Stomach smooth muscle (tissue), 2 donors: ENCODE results near the gene RGS18.

ENCODE experiments used
- H3K27ac ChIP-seq: one replicate; pipeline ENCODE4 v1.7.0; 2013; ENCODE audit warnings: mild to moderate bottlenecking, low read length, inconsistent platforms
- H3K27me3 ChIP-seq, 2 donors: one replicate each; pipeline ENCODE4 v1.7.0; 2013; ENCODE audit warnings: low read length in 2 of 2; ENCODE audit not compliant: insufficient read depth in 2 of 2, control insufficient read depth in 1 of 2
- H3K36me3 ChIP-seq, 2 donors: one replicate each; pipeline ENCODE4 v1.7.0; 2013; ENCODE audit warnings: low read length in 2 of 2; ENCODE audit not compliant: control insufficient read depth in 2 of 2, insufficient read depth in 2 of 2
- H3K4me1 ChIP-seq: one replicate; pipeline ENCODE4 v1.7.0; 2013; ENCODE audit warnings: low read length; ENCODE audit not compliant: control insufficient read depth, insufficient read depth
- H3K4me3 ChIP-seq, 2 donors: one replicate each; pipeline ENCODE4 v1.7.0; 2013; ENCODE audit warnings: low read length in 2 of 2
- H3K9ac ChIP-seq, 2 donors: one replicate each; pipeline ENCODE4 v1.7.0; 2013; ENCODE audit warnings: low read length in 2 of 2, mild to moderate bottlenecking in 1 of 2
- H3K9me3 ChIP-seq, 2 donors: one replicate each; pipeline ENCODE4 v1.7.0; 2013; ENCODE audit warnings: low read length in 2 of 2; ENCODE audit not compliant: control insufficient read depth in 2 of 2
- donor health status: healthy.
- donor health status: Pancreatic carcinoma.

RGS18 gene

DNA sequence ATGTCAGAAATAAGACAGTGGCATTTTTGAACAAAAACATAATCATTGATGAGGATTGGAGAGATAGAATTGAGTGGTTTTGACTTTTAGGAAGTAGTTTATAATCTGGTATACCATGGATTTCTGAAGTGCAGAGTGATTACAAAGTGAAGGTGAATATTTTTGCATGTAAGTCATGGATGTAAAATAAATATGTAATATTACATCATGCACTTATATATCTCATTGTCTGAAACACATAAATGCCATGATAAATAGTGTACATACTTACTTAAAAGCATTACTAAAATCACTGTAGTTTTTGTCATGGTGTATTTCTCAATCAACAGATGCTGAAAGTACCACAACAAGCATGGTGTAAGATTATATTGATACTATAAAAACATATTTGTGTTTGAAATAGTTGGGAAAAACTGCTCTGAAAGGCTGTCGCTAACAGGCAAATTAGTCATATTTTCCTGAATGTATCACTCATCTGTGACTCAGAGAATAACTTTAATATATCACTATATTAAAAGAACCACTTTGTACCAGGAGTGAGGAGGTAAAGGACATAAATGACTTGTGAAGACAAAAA is 24.8 kb upstream of the RGS18 start:
- H3K4me1 ChIP-seq = no peaks in the 10 kb centered on the region
- H3K9ac ChIP-seq = no peak overlapping the region
- H3K9me3 ChIP-seq = no peaks in the 10 kb centered on the region
- no peak overlapping the region for H3K27ac ChIP-seq
- H3K27me3 ChIP-seq = no peaks in the 10 kb centered on the region
- H3K36me3 ChIP-seq = no peaks in the 10 kb centered on the region
- H3K4me3 ChIP-seq = no peak overlapping the region

DNA sequence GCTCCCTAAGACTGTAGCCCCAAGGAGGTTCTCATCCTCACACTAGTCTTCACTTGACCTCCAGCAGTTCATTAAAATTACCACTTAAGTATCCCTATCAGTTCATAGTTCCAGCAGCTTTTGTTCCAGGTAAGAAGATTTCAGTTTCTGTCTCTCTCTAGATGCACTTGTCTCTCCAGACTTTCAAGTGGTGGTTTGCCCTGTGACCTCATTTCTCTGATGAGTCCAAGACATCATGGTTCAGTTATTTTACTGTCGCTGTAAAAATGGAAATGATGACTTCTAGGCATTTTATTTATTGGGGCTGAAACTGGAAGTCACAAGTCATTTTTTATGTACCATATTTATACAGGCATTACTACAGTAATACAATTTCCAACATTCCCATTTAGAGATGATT is 17.9 kb upstream of the RGS18 start:
- Histone ChIP-seq H3K4me1 (no peaks in the 10 kb centered on the region), H3K4me3 (no peak overlapping the region), H3K27me3 (no peaks in the 10 kb centered on the region), H3K9me3 (no peaks in the 10 kb centered on the region), H3K9ac (no peak overlapping the region), H3K36me3 (no peaks in the 10 kb centered on the region), H3K27ac (no peak overlapping the region)

DNA sequence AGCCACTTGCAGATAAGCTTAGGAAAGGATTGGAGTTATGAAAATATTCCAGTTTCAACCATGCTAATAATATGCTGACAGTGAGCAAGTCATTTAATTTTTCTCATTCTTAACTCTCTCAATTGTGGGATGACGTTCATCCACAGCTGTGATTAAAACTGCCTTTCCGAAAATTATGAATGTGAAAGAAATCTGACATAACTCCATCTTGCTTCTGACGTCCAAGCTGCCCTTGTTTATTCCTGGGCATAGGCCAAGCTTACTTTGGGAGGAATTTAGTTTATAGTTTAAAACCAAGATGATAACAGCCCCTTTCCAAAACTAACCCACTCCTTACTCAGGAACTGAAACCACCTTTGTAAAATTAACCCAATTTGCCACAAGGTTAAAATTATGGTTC is 11.0 kb upstream of the RGS18 start:
- no peaks in the 10 kb centered on the region for H3K36me3 ChIP-seq
- no peak overlapping the region for H3K9ac ChIP-seq
- no peaks in the 10 kb centered on the region for H3K4me1 ChIP-seq
- H3K27me3 ChIP-seq = no peaks in the 10 kb centered on the region
- H3K4me3 ChIP-seq = no peak overlapping the region
- no peaks in the 10 kb centered on the region for H3K9me3 ChIP-seq
- H3K27ac ChIP-seq = no peak overlapping the region

DNA sequence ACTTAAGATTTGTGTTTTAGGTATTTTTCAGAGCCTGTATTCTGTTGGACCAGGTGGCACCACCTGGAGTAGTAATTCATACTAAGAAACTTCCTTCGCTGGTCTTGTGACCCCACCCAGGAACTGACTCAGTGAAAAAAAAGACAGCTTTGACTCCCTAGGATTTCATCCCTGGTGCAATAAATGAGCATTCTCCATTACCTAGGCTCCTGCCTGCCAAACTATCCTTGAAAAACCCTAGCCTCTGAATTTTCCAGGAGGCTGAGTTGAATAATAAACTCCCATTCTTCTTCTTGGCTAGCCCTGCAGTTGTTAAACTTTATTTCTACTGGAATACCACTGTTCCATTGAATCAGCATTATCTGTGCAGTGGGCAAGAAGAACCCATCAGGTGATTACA is 10.6 kb upstream of the RGS18 start:
- no peak overlapping the region for H3K4me3 ChIP-seq
- H3K27me3 ChIP-seq = no peaks in the 10 kb centered on the region
- no peaks in the 10 kb centered on the region for H3K36me3 ChIP-seq
- H3K4me1 ChIP-seq = no peaks in the 10 kb centered on the region
- H3K9me3 ChIP-seq = no peaks in the 10 kb centered on the region
- no peak overlapping the region for H3K9ac ChIP-seq
- no peak overlapping the region for H3K27ac ChIP-seq

DNA sequence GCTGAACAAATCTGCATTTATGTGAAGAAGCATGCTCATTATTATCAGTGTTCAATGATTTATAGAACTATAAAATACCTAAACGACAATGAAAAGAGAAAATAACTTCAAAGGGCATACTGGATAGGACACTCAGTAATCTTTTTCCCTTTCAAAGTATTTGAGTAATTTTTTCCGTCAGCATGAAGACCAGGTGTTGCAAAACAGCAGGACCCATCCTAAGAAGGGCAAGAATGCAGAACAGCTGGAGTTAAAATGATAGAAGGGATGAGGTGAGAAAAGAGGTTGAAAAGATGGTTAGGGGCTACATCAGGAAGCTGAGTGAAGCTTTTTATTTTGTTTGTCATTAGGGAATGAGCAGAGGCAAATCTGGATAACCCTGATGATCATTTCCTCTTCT is 7.1 kb upstream of the RGS18 start:
- Histone ChIP-seq H3K4me1 (no peaks in the 10 kb centered on the region), H3K4me3 (no peak overlapping the region), H3K36me3 (no peaks in the 10 kb centered on the region), H3K27me3 (no peaks in the 10 kb centered on the region), H3K27ac (no peak overlapping the region), H3K9ac (no peak overlapping the region), H3K9me3 (no peaks in the 10 kb centered on the region)

DNA sequence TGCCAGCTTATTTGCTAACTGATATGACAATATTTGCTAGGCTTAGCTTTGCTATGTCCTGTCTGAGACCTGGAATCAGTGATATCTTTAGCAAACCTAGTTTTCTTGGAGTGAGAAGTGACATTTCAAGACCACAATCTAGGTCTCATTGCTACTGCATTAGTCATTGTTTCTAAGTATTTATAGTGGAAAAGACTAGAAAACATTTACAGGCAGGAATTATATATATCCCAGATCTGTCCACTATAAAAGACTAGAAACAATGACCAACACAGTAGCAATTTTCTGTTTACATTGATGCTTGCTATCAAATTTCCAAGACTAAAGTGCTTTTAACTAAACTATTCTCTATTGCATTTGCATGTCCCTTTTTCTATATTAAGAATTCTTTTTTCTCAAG is 5.0 kb upstream of the RGS18 start:
- Histone ChIP-seq H3K4me3 (no peak overlapping the region), H3K4me1 (no peaks in the 10 kb centered on the region), H3K36me3 (no peaks in the 10 kb centered on the region), H3K9me3 (no peaks in the 10 kb centered on the region), H3K27ac (no peak overlapping the region), H3K9ac (no peak overlapping the region), H3K27me3 (no peaks in the 10 kb centered on the region)

DNA sequence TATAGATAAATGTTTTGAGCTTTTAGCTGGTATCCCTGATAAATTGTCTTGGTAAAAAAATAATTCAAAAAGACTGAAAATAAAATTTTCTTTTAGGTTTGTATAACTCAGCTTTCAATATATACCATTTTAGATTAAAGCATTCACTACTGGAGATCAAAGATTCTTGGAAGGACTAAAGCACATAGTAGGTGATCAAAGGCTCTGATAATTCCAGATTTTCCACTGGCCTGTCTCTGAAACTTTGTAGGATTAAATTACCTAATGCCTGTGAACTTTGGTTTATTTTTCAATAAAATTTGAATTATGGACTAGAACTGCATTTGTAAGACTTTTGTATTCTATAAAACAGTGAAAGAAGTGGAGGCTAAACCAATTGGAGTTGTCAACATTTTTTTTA is 1.2 kb upstream of the RGS18 start:
- no peaks in the 10 kb centered on the region for H3K27me3 ChIP-seq
- no peaks in the 10 kb centered on the region for H3K36me3 ChIP-seq
- H3K4me1 ChIP-seq = no peaks in the 10 kb centered on the region
- H3K27ac ChIP-seq = no peak overlapping the region
- H3K9ac ChIP-seq = no peak overlapping the region
- no peaks in the 10 kb centered on the region for H3K9me3 ChIP-seq
- no peak overlapping the region for H3K4me3 ChIP-seq

DNA sequence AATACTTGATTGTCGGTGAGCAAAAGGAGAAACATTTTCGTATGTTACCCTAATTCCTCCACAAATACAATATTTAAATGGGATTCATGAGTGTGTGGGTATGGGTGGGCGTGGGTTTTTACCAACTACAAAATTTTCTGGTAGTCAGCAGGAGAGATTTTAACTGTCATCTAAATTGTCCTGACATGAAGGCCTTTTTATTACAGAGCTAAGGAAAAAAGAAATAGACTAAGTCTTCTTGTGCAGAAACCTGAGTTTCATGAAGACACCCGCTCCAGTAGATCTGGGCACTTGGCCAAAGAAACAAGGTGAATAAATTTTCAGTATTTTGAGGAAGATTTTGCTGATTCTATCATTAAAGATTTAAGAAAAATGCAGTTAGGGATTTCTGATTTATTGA is 752 bp downstream of the RGS18 start:
- Histone ChIP-seq H3K27me3 (no peaks in the 10 kb centered on the region), H3K9me3 (no peaks in the 10 kb centered on the region), H3K4me3 (no peak overlapping the region), H3K4me1 (no peaks in the 10 kb centered on the region), H3K27ac (no peak overlapping the region), H3K9ac (no peak overlapping the region), H3K36me3 (no peaks in the 10 kb centered on the region)

DNA sequence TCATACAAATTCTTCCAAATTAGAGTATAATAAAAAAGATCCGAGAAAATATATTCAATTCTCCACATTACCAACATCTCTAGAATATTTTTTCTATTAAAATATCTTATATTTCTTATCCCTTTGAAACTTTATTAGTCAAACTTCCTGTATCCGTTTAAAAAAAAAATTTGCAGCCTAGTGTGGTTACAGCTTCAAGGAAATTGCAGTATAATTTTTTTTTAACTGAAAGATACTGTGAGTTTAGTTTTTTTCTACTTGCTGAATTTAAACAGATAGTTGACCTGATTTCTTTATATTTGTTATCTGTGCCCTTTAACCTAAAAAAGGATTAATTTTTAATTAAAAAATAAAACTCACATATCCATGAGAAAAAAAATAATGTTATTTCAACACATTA is 1.5 kb downstream of the RGS18 start:
- no peaks in the 10 kb centered on the region for H3K36me3 ChIP-seq
- no peak overlapping the region for H3K9ac ChIP-seq
- no peaks in the 10 kb centered on the region for H3K9me3 ChIP-seq
- no peak overlapping the region for H3K4me3 ChIP-seq
- no peaks in the 10 kb centered on the region for H3K27me3 ChIP-seq
- no peak overlapping the region for H3K27ac ChIP-seq
- H3K4me1 ChIP-seq = no peaks in the 10 kb centered on the region

DNA sequence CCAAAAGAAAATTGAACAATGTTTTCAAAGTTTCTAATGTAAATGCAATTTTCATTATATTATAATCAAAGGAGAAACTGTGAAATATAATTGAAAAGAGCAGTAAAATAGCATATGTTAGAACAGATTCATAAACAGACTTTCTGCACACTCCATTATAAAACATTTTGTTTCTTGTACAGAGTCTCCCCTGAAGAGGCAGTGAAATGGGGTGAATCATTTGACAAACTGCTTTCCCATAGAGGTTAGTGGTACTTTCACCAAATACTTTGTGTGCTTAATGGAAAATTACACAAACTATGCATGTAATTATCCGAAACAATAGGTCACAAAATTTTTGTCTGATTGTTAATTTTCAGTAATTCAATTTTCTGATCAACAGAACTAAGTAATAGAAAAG is 1.9 kb downstream of the RGS18 start:
- Histone ChIP-seq H3K9ac (no peak overlapping the region), H3K4me3 (no peak overlapping the region), H3K4me1 (no peaks in the 10 kb centered on the region), H3K27me3 (no peaks in the 10 kb centered on the region), H3K27ac (no peak overlapping the region), H3K36me3 (no peaks in the 10 kb centered on the region), H3K9me3 (no peaks in the 10 kb centered on the region)

DNA sequence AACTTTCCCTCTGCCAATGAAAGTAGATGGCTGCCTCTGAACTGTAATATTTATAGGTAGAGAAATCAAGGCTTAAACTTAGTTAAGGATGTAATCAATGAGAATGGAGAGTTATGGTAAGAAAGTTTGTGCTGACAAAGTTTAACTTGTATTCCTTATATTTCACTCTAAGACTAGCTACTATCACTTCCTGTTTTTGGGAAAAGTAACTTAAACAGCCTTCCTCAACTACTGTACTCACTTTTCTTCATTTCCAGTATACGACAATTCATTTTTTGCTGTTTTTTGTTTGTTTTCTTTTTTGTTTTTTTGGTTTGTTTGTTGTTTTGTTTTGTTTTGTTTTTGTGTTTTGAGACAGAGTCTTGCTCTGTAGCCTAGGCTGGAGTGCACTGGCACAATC is 3.7 kb downstream of the RGS18 start:
- no peaks in the 10 kb centered on the region for H3K36me3 ChIP-seq
- H3K9ac ChIP-seq = no peak overlapping the region
- no peak overlapping the region for H3K4me3 ChIP-seq
- no peaks in the 10 kb centered on the region for H3K27me3 ChIP-seq
- H3K4me1 ChIP-seq = no peaks in the 10 kb centered on the region
- no peaks in the 10 kb centered on the region for H3K9me3 ChIP-seq
- H3K27ac ChIP-seq = no peak overlapping the region
